Measurements from ENCODE around the gene KCNC4. TPM values are rescaled to one million over a fixed set of nuclear protein-coding genes. Genes with fewer than 3 reads are reported as not detected.

KCNC4 gene
- polyA plus RNA-seq, 1 donor = 9.2 TPM

DNA sequence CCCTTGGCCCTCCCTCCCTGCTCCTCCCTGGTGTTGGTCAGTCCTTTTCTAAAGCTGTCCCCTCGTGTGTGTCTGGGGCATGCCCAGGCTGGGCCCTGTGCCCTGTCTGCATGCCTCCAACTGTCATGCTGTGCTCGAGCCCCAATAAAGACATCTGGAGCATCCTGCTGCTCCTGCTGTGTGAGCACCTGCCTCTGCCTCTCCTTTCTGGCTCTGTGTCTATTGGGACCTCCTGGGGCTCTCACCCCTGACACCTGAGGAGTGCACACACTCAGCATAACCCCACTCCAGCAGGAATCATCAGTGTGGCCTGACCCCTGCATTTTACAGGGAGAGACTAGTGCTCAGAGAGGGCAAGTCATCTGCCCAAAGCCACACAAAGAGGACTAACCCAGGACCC is 23.7 kb downstream of the KCNC4 start:
- no peak for DNase-seq

DNA sequence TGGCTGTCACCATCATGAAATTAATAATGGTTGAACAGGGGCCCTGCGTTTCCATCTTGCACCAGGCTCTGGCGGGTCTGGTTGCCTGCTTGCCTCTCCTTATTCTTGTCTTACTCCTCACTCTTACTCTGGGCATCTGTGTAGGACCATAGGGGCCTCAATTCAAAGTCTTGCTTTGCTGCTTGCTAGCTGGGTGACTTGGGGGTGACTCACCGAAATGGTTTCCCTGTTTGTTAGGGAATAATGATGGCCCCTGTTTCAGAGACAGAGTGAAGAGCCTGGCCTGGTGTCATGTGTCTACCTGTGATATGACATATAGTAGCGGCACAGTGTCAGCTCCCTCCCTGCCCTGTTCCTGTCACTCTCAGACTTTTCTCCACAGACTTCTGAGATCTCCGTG is 24.6 kb downstream of the KCNC4 start:
- DNase-seq = no peak

DNA sequence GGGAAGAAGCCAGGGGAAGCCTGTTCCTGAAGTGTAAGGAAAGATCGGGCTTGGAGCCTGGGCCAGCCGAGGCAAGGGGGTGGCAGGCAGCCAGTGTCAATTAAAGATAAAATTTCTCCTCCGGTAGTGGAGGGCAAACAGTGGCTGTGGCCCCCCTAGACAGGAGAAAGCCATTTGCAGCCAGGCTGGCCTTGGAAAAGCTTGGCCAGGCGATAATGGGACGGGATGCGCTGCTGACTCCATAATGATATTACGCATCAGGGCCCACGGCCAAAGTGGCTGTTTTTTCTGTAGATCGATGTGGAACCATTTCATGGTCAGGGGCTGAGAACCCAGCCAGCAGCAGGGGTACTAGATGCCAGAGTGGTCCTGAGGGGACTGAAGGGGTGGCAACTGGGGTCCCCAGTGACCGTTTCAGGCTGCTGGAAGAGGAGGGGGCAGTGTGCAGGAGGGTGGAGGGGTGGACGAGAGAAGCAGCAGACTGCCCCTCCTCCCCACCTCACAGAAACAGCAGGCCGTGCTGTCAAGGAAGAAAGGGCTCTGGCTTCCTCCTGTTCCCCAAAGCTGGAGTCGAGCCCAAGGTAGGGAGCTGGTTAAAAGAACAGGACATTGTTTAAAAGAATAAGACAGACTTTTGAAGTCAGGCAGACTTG is 25.2 kb downstream of the KCNC4 start:
- DNase-seq = no peak

- no peak for DNase-seq
These were observed 25.9 kb downstream of the KCNC4 start for GRCh38 chr1:110235834-110236682.

GRCh38 chr1:110237386-110238152 is 27.5 kb downstream of the KCNC4 start:
- no peak for DNase-seq

DNA sequence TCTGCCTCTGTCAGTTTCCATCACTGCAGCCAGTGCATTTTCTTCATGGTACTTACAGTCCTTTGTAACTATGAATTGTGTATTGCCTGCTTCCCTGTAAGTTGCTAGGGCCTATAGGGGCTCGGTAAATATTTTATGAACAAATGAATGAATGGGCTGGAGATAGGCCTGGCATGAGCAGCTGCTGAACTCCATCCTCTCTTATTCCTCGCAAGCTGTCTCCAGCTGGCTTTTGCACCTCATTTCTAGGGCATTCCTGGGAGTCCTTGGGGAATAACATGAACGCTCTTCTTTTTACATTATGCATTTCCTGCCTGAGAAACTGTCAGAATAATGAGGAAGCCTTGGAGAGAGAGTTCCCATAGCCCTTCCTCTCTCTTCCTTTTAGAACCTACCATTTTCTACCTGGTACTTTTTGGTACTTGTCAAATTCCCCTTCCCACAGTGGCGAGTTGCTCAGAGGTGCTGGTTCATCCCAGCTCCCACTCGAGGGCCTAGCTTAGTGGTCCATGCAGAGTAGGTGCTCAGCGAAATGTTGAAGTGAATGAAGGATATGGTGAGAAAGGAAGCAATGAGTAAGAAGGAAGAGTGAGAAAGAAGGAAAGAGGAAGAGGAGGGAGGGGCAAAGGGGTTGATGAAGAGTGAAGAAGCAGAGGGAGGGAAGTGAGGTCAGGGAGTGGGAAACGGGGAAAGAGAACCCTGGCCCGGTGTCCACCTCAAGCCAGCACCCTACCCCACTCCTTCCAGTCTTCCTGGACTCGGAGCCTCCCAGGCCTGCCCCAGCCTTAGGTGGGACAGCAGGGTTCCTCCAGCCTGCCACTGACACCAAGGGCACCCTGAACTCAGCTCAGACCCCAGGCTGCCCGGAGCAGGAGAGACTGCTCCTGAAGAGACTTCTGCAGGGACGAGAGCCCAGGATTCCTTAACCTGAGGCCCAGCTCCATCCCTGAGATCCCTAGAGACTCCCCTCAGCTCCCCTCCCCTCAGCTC is 29.6 kb downstream of the KCNC4 start:
- no peak for DNase-seq

DNA sequence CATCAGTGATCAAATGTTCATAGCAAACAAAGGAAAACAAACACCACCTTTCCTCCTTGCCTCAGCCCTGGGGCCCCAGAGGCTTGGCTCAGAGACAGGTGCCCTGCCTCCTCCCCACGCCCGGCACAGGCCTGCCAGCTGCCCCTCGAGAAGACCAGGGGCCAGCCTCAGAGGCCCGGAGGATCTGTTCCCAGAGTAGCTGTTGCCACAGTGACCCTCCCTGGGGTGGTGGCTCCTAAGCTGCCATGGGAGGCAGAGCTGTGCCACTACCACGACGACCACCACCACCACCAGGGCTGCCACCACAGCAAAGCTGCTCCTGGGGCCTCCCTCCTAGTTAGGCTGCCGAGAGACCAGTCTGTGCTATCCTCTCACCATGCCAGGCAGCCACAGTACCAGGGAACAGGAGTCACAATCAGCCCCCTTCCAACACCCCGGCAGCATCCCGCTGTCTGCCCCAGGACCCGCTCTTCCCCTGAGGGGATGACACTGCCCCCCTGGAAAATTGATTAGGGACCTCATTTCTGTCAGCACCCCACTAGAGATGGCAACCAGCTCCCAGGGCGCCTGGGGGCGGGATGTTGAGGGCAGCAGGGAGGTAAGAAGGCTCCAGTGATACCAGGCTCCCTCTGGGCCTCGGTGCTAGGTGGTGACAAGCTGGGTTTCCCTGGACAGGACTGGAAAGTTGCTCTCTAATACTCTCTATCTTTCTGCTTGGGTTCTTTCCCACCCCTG is 30.5 kb downstream of the KCNC4 start:
- DNase-seq = no peak

DNA sequence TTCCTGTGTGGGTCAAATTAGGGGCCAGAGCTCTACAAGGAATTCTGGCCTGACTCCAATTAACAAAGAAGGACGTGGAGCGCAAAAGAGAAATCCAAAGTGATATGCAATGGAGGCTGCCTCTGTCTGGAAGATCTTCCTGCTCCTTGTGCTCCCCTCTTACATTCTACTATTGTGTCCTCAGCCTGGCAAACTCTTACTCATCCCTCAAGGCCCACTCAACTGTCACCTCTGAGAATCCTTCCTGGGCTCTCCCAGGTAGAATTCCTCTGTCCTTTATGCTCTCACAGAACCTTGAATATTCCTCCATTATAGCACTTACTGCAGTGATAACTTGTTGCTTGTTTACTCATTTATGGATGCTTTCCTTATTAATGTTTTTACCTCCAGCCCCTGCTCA is 31.4 kb downstream of the KCNC4 start:
- no peak for DNase-seq

GRCh38 chr1:110242062-110242461 is 31.9 kb downstream of the KCNC4 start:
- DNase-seq = no peak

DNA sequence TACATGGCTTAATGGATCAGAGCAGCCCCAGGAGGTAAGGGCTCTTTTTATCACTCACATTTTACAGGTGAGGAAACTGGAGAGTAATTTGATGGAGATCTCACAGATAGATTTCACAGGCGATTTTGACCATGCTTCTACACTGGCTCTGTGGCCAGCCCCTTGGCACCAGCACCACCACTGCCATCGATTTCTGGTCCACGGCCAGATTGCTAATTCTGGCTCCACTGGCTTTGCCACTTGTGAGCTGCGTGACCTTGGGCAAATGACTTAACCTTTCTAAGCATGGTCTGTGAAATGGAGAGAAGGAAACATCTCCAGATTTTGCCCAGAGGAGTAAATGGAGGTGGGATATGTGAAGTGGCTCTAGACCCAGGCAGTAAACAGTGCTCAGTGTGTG is 32.6 kb downstream of the KCNC4 start:
- no peak for DNase-seq

GRCh38 chr1:110243146-110243545 is 33.0 kb downstream of the KCNC4 start:
- DNase-seq = no peak

GRCh38 chr1:110243574-110243973 is 33.5 kb downstream of the KCNC4 start:
- DNase-seq = no peak

DNA sequence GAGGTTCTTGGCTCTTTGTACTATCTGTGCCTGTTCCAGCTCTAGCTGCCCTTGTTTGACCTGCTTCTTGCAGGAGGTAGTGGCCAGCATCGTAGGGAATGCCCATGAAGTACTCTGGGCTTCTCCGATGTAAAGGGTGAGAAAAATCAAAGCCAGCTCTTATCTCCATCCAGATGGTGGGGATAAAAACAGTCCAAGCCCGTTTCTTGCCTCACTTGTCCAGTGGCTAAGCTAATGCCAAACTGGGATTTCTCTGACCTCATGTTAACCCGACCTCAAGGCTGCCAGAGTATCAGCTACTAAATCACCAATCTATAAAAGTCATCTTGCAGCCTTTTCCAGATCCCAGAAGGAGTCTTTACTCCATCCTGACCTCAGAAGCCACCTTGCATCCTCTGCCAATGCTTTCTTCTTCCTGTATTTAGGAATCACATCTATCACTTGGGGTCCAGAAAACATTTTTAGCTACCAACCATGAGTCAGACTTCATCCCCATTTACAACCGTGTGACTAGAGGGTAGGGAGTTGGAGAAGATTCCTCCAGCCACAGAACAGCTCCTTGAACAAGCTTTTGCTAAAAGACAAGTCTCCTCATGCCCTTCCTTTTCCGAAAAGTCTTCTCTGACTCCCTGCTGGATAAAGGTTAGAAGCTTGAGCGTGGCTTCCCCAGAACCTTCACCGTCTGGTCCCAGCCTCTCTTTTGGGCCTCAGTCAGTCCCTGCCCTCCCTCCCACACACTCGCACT is 35.9 kb downstream of the KCNC4 start:
- DNase-seq = no peak

DNA sequence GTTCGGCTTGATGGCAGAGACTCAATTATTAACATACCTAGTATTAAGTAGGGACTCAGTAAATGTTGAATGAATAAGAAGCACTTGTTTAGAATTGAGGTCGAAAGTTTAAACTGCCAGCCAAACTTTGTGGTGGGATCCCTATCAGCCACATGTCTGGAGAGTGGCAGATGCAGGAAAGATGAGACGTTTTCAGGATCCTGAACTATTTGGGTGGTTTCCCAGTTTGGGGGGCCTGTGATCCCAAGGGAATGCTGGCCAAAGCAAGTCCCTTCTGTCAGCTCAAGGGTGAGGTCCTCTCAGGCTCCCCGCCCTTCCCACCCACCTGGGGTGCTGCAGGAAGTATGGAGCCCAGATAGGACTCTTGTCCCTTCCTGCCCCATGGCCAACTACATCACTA is 38.6 kb downstream of the KCNC4 start:
- no peak for DNase-seq

- DNase-seq = no peak
These were observed 39.1 kb downstream of the KCNC4 start for GRCh38 chr1:110249256-110249655.

GRCh38 chr1:110250008-110250407 is 39.9 kb downstream of the KCNC4 start:
- DNase-seq = no peak

GRCh38 chr1:110250749-110251148 is 40.6 kb downstream of the KCNC4 start:
- no peak for DNase-seq

GRCh38 chr1:110253213-110253612 is 43.1 kb downstream of the KCNC4 start:
- DNase-seq = no peak

DNA sequence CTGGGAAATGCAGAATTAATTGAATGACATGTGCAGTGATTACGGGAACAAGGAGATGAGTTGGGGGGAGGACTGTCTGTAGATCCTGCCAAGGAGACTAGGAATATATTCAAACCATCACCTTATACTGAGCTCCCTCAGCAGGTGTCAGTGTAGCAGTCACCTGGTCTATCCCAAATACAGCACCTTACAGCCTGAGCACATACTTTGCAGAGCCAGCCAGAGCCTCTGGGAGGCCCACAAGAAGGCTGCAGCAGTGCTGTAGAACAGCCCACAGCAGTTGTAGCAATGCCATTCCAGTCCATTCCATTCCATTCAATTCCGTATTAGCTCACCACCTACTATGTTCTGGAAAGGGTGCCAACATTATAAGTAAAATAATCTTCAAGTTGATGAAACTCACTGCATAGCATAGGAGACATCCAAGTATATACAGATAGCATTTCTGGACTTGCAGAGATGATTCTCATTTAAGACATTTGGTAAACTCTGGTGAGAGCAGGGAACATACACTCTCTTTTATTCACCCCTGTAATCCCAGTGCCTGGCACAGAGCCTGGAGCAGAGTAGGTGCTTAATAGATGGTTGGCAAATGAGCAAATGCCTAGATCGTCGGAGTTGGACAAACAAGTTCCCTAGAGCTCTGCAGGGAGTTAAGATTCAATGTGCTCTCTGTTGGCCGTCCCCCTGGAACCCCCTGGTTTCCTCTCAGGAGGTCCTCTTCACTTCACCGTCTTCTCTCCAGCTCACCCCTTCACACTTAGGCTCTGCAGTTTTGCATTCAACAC is 44.7 kb downstream of the KCNC4 start:
- DNase-seq = no peak

- DNase-seq = no peak
These were observed 45.3 kb downstream of the KCNC4 start for GRCh38 chr1:110255392-110255787.

Measured in hindlimb muscle (tissue), 1 donor.